Fibroblast of skin of back (primary cell): ENCODE results near the gene LOXL3.

Experiments used
- DNase-seq: peaks from one replicate; pipeline ENCODE4 v3.0.0-alpha.2; 2013

LOXL3 gene

DNA sequence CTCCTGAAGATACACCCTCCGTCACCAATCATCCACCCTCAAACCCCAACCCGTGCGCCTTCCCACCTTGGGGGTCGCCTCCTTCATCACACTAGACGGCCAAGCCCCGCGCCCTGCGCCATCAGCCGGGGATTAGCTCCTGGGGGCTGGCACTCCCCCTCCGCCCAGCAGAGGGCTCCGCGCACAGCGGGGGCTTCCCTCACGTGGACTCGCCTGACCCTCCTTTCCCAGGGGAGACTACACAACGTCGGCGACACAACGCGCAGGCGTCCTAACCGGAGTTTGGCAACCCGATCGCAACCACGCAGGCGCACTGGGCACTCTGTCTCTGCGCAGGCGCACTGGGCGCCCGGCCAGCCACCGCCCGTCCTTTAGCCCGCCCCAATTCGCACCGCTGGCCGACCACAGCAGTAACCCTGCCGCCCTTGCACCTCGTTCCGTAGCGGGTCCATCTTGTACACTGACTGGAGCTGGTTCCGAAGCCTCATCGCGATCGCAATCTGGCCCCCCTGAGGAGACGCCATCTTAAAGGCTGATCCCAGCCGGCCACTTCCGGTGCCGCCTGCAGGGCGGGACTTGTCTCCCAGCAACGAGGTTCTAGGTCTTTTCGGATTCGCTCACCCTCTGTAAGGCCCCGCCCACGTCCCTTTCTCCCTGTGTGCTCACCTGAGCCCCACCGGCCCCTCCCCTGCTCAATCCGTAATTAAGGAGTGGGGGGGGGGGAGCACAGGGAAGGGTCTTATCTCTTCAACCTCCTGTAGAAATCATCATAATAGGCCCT lies 46.4 kb downstream of the LOXL3 start, which contains the start of gene PCGF1:
Gene PCGF1, minus strand, starts transcription at position 551 of the 781 bp plus-strand sequence. Its CDS starts 27 bp downstream, at position 524.
- peak; percentile 97 for DNase-seq

DNA sequence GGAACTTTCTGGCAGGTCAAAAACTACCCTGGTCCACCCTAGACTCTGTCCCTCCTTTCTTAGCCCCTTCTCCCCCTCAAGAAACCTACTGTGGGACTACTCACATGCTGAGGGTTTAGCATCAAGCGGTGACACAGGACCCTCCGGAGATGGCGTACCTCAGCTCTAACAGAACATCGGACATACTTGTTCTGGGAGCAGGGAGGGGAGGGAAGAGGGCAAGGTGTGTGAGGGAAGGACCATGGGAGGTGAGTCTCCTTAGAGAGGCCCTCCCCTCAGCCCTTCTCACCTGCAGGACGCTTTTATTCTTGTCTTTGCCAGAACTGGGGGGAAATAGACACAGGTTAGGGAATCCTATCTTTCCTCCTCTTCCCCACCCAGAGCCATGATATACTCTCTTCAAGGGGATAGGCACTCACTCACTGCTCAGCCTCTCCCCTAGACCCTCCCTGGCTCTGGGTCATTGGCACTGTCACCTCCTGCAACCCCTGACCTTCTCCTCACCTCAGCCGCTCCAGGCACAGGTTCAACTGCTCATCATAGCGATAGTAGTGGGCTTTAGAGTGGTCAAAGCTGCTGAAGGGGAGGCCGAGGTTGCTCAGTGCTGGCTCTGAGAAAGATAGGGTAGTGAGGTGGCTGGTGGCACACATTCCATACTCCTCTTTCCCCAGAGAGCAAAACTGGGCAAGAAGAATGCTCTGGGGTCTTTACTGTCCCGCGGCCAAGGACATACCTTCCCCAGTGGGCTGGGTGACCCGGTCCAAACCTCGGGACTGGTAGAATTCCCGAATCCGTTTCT lies 48.1 kb downstream of the LOXL3 start:
- DNase-seq, result no peak

DNA sequence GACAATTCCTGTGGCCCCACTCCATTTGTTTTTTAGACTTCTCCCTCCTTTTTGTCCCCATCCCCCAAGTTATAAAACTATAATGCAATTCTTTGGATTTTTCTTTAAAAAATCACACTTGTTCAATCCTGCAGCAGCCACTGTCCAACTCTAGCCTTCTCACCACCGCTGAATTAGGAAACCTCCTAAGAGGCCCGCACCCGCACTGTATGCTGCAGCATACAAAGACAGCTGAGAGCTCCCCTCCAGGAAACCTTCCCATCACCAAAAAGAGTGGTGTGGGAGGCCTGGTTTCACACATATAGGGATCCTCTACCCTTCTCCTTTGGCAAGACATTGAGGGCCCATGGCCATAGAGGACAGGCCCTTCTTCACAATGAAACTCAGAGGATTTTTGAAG lies 49.2 kb downstream of the LOXL3 start:
- DNase-seq, result no peak

DNA sequence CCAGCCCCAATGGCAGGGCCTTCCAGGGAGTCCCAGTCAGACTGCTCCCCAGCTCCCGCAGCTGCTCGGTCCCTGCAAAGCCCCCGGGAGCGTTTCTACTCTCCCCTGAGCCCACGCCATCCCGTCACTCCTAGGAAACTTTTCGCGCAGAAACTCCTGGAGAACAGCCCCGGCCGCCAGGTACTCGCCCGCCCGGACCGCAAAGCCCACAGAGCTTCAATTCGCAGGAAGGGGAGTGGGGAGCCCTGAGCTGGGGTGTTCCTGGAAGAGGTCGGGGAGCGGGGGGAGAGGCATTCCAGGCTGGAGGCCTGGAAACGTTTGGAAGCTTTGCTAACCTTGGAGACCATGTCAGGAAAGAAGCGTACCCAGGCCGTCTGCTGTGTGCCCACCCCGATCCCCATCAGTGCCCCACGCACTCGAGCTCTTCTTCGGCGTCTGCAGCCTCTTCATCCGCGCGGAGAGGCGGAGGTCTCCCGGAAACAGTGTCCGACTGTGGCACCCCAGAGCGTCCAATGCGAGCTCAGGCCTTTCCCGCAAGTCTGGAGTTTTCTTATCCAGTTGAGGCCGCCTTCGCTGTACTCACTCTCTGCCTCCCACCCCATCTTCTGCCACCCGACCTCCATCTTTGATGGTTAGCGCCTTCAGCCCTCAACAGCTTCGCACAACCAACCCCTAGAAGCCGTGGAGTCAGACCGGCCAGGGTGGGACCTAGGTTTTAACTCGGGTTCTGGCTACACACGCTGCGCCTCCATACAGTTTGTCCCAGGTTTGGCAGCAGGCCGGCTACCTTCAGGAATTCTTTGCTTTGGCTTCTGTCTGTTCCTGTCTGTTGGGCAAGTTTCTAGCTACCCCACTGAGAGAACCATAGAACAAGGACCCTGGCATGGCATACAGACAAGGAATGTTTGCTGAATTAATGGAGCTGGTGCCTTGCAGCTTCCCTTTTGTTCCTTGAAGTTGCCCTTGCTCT lies 50.0 kb downstream of the LOXL3 start:
- no peak for DNase-seq

DNA sequence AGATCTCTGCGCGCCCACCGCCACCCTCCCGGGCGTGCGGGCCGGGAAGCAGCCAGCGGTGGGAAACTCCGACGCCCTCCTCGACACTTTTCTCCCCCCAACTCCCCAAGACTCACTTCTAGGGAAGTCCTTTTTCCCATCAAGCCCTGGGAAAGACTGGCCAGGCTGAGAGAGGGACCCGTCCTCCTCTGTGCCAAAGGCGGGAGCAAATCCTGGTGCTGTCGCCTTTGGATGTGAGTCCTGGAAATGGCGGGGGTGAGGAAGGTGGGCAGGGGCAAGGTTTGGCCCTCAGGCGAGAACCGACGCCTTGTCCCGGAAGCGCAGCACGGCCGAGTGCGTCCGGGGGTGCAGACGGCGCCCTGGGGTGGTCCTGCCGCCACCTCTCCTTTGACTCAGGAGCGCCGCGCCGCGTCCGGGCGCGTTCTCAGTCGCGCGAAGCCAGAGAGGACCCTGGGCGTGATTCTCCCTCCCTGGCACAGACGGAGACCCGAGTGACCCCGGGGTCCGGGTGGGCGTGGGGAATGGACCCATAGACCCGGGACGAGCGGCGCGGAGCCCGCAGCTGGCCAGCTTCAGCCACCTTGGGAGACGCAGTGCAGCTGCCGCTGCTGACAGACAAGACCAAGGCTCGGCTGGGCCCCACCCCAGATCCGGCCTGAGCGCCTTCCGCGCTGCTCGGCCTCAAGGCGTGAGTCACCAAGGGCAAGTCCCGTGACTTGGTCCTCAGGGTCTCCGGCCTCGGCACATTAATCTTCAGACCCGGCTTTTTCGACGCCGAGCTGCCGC lies 50.8 kb downstream of the LOXL3 start:
- DNase-seq, result peak; percentile 84

DNA sequence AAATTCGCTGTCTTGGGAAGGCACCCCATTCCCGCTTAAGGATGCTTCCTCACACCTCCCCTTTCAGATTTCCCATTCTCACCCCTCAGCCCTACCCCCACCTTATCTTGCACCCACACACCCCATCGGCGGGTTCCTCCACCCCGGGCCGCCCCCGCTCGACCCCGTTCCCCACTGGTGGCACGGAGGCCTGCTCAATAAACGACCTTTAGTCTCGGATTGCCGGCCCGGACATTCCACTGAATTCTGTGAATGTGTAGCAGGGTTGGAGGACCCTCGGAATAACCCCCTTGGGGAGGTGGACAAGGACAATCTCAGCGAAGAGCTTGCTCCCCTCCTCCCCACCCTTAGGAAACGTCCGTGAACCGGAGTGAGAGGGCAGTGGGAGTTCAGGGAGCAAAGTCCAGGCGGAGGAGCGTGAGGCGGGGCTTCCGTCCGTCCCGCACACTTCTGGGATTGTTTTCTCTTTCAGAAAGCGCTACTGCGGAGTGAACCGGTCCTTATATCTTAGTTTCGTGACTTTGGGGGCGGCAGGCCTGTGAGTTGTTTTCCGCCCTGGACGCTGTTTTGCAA lies 51.5 kb downstream of the LOXL3 start:
- no peak for DNase-seq

DNA sequence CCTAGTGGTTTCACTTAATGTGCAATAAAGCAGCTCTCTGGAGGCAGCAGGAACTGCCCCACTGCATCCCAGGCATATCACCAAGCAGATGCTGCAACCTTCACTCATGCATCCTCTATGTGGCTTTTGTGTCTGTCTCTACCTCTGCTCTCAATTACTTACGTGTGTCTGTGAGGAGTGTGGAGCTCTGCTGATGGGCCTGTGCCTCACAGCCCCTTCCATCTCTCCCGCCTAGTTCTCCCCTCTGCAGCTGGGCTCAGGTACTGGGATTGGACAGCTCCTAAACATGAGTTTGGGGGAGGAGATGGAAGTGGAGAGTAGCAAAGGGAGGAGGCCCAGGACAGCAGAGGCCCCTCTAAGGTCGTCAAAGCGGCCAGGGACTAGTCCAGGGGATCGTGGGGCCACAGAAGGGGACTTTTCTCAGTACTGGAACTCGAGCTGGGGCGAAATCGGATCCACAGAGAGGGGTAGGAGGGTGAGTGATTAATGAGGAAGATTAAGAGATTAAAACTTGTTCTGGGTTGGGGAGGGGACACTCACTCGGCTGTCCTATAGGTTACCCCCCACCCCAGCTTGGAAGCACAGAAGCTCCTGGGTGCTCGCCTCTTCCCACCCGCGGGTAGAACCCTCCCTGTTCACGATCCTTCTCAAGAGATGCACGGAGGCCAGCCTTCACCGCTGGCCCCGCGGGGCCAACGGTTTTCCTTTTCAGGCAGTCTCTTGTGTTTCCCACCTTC lies 52.2 kb downstream of the LOXL3 start:
- DNase-seq, result no peak

DNA sequence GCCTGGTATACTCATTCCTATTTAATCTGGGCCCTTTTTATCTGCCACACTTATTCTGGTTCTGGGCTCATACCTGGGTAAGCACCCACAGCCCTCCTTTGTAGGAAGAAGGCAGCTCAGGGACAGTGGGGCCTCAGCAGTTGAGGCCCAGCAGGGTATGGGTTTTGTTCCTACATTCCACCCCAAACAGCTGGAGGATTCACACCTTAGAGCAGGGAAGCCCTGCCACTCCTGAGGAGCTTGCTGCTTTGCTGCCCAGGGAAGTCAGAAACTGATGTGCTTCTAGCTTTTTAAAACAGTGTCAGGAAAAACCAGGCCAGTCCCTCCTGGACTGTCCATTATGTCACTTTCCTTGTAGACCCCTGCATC lies 53.2 kb downstream of the LOXL3 start:
- no peak for DNase-seq

DNA sequence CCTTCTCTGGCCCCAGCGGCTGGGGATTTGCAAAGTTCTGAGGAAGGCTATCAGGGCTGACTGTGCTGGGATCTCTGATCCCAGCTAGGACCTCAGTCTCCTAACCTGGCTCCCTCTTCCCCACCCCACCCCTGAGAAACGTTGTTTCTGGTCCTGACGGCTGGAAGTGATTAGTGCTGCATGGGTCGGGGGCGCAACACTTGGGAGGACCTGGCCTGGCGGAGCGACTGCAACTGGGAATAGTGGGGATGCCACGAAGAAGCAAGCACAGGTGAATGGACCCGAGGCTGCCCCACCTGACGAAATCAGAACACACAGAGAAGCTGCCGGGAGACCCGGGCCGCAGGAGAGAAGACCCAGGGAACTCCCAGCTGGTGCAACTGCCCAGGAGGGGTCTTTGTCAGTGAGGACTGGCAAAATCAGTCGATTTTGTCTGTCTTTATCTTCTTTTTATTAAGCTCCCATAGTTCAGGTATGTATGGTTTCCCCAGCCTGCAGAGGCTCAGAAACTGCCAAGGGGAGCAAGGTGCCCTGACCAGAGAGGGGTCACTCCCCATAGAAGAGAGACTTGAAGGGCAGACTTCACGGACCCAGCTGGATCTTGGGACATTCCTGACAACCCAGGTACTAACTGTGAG lies 53.7 kb downstream of the LOXL3 start:
- no peak for DNase-seq

DNA sequence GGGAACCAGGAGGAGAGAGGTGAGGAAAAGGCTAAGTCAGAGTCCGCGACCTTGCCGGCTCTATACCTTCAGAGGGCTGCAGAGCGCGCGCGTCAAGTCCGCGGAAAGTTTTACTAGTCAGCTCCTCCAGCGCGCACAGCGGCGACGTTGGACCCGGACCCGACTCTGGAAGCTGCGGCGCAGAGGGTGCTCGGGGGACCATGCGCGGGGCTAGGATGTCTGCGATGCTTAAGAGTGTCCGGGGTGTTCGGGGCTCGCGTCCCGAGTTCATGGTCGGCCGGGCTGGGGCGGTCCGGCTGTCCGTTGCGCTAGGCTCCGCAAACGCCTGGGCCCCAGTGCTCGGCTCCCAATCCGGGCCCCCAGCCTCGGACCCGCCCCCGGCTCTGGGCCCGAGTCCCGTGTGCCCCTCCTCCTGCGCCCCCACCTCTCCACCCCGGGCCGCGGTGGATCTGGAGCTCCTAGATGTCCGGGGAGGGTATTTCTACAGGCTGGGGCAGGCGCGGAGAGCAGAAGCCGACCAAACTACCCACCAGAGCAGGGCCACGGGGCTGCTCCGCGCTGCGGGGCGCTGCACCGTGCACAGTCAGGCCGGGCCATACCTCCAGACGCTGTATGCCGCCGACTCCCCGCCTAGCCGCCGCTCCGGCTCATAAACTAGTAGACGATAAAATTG lies 54.3 kb downstream of the LOXL3 start, which contains the start of gene LBX2:
Gene LBX2, minus strand, starts transcription at position 337 of the 673 bp plus-strand sequence. Its CDS starts 66 bp downstream, at position 271.
- no peak for DNase-seq

DNA sequence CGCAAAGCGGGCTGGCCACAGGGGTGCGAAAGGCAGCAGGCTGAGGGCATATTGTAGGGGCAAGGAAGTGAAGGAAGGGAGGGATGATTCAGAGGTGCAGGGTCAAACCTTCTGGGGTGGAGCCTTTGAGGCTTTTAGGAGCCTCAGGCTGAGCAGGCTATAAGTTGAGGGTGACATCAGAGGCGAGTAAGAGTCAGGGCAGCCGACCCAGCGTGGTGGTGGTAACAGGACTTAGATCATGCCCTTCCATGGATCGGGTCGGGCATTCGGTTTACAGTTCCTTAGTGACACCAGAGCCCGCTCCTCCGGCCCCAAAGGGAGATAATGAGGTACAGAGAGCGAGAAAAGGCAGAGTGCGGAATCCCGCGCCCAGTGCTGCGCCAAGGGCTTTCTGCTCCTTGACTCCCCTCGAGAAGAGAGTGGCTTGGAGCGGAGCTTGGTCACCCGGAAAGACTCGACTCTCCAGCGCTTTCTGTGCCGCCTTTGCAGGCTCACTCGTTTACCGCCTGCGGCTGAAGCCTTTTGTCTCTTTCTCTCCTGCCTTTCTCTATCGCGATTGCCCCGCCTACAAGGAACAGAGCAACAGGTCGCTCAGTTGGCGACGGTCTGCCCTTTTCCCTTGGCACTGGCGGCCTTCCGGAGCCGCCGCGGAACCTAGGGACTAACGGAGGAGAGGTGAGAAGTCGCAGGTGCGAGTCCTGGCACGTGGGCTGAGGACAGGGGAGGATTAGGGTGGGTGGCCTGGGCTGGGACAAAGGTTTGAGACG lies 55.1 kb downstream of the LOXL3 start:
- DNase-seq, result no peak

DNA sequence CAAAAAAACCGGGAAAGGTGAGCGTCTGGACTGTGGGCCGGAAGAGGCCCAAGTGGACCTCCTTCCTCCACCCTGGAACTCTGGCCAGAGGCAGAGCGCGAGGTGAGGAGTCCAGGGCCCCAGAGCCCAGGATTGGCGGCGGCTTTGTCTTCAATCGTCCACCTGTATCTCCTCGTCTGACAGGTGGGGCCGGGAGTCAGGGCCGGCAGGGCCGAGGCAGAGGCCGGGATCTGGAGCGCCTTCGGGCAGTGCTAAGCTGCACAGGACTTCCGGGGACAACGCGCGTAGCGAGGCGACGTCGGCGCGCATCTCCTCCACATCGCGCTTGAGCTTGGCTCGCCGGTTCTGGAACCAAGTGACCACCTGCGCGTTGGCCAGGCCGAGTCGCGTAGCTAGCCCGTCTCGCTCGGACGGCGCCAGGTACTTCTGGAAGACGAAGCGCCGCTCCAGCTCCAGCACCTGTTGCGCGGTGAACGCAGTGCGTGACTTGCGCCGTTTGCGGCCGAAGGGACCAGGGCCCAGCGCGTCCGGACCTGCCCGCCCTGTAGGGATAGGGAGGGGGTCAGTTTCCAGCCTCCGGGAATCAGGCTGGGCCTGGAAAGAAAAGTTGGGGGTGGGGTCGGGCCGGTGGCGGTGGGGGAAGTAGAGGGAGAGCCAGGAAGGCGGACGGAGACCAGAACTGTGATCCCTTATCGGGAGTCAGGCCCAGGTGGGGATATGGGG lies 55.8 kb downstream of the LOXL3 start:
- no peak for DNase-seq

DNA sequence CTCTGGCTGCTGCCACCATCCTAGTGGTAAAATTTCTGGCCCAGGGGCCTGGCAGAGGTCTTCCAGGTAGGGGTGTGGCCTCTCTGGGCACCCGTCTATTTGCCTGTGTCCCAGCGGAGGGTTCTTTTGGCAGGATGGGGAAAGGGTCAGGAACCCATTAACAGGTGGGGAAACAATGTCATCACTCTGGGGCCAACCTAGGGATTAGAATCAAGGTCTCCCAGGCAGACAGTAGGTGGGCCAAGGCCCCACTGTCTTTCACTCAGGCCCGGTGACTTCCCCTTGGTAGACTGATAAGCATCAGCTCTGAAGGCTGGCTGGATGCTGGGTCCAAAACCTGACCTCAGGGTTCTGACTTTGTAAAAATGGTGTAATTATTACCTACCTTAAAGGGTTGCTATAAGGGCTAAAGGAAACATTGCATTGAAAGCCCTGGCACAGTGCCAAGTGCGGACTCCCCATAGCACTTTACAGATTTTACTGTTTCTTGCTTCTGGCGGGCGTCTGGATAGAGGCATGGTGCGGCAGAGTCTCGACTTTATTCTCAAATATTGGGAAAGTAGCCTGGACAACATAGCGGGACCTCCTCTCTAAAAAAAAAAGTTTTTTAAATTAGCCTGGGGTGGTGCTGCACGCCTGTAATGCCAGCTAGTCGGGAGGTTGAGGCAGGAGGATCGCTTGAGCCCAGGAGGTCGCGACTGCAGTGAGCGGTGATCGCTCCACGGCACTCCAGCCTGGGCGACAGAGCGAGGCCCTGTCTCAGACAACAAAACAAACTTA lies 56.6 kb downstream of the LOXL3 start:
- no peak for DNase-seq

DNA sequence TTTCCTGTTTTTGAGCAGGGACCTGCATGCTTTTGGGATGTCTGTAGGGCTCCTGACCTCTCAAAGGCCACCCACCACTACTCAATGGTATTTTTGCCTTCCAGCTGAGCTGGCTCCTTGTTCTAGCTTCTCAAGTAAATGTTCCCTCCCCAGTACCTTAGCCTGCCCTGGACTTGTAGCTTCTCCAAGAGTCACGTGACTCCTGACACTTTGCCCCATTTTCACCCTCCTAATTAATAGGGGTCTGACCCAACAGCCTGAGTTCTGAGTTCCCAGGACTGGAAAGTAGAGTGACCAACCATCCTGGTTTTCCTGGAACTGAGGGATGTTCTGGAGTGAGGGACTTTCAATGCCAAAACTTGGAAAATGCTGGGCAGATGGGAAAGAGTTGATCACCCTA lies 58.3 kb downstream of the LOXL3 start:
- no peak for DNase-seq

DNA sequence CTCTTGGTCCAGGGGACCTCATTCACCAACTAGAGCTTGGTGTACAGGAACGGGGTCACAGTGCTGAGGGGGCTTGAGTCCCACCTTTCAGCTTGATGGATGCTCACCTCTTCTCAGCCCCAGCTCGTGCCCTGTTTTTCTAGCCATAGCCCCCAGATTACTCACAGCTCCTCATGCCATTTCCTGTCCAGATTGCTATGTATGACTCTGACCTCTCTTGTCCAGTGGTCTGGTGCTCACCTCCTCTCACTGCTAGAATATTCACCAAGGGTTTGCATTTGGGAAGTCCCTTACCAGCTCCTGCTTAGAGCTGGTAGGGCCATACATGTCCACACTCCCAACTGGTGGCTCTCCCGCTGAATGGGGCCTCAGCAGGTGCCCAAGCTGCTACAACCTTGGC lies 60.2 kb downstream of the LOXL3 start:
- no peak for DNase-seq

DNA sequence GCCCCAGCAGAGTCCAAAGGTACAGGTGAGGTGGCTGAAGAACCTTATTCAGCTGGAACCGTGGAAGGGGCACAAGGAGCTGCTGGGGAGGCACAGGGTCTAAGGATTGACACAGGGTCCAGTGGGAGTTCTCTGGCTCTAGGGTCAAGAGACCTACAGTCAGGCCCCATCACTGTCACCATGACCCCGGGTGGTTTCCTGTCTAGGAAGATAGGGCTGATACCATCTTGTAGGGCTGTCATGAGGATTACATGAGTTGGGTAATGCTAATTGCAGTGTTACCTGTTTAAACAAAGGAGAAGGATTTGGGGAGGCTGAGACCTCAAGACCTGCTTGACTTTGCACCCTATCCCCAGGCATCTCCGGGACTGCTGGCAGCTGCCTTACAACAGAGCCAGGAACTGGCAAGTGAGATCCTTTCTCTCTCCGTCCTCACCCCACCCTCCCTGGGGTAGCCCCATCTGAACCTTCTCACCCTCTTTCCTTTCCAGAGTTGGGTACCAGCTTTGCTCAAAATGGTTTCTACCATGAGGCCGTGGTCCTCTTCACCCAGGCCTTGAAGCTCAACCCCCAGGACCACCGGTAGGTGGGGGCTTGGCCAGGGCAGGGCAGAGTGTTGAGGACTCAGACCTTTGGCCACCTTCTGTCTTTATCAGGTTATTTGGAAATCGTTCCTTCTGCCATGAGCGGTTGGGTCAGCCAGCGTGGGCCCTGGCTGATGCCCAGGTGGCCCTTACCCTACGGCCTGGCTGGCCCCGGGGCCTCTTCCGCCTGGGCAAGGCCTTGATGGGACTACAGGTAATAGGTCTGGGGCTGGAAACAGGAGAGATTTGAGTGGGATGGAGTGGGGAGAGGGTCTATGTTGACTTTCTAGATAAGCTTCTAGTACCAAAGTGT lies 61.8 kb downstream of the LOXL3 start:
- DNase-seq, result no peak
